HG03064 (cell line): ENCODE data around the gene ANKMY1.
"Not testable (repeated sequence)": the region's sequence is repeated elsewhere in the genome, so short reads cannot be mapped to it uniquely, and the experiment has no call there.

Source experiments
- ATAC-seq: cut with Tn5 transposase; IDR thresholded peaks from one replicate; pipeline ENCODE4 v1.9.1; 2021; ENCODE audit warnings: low read depth; ENCODE audit not compliant: unreplicated experiment

The ANKMY1 gene

DNA sequence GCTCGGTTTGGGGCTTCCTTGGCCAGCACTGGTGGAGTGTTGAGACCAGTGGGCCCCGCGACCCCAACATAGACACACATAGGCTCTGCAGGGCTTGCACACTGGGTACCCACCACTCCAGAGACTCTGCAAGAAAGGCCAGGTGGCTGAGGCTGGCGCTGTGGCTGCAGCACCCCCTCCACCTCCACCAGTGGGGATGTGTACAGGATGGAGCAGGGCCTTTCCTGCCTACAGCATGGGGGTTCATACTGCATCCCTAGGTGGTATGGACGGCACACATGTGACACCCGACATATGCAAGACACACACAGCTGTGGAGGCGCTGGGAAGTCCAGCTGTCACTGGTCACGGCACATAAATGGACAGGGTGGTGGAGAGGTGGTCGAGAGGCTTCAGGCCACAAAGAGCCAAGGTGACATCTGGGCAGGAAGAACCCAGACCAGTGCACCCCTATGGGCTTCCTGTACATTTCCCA is 11.8 kb upstream of the ANKMY1 start:
- ATAC-seq: no peak

DNA sequence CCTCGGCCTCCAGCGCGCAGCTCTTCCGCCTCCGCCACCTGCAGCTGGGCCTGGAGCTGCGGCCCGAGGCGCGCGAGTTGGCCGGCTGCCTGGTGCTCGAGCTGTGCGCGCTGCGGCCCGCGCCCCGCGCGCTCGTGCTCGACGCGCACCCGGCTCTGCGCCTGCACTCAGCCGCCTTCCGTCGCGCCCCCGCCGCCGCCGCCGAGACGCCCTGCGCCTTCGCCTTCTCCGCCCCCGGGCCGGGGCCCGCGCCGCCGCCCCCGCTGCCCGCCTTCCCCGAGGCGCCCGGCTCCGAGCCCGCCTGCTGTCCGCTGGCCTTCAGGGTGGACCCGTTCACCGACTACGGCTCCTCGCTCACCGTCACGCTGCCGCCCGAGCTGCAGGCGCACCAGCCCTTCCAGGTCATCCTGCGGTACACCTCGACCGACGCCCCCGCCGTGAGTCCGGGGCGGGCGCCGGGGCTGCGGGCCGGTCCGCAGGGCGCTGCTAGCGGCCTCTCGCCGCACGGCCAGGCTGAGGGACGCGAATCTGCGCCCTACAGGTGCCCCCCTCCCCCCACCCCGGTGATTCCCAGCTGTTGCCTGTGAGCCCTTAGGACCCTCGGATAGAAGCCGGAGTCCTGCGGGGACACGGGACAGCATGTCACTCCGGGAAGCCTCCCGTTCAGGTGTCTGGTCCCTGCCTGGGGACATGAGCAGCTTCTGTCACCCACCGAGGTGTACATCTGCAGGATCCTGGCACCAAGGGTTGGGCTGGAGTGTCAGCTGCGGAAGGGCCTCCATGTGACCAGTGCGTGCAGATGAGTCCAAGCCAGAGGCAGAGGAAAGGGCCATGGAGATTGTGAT is 11.1 kb upstream of the ANKMY1 start:
- peak; percentile 10 for ATAC-seq

DNA sequence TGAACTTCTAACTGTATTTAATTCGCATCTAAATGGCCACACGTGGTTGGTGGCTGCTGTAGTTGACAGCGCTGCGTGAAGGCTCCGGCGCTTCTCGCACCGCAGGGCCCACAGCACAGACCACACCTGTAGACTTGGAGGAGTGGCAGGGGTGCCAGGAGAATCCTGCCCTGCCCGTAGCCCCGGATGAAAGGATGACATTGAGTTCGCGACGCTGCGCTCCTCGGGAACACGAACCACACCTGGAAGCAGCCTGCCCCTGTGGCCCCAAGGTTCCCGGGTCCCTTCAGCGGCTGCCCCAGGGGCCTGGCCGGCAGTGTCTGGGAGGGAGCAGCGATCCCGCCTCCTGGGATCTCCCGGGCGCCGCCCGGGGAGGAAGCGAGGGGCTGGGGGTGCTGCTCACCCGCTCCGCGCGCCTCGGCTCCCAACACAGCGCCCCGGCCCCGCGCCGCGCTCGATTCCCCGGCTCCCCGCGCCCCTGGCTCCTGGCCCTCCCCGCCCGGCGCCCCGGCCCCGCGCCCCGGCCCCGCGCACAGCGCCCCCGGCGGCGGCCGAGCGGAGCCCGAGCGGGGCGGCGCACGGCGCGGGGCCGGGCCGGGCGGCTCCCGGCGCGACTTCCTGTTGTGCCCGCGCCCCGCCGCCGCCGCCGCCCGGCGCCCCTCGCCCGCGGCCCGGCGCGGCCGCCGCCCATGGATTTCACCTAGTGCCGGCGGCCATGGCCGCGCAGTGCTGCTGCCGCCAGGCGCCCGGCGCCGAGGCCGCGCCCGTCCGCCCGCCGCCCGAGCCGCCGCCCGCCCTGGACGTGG is 10.3 kb upstream of the ANKMY1 start, which contains the start of gene RNPEPL1:
Gene RNPEPL1 (plus strand): TSS at position 613 of the 806 bp plus-strand sequence. CDS start 103 bp downstream, at position 716.
- peak; percentile 27 for ATAC-seq

DNA sequence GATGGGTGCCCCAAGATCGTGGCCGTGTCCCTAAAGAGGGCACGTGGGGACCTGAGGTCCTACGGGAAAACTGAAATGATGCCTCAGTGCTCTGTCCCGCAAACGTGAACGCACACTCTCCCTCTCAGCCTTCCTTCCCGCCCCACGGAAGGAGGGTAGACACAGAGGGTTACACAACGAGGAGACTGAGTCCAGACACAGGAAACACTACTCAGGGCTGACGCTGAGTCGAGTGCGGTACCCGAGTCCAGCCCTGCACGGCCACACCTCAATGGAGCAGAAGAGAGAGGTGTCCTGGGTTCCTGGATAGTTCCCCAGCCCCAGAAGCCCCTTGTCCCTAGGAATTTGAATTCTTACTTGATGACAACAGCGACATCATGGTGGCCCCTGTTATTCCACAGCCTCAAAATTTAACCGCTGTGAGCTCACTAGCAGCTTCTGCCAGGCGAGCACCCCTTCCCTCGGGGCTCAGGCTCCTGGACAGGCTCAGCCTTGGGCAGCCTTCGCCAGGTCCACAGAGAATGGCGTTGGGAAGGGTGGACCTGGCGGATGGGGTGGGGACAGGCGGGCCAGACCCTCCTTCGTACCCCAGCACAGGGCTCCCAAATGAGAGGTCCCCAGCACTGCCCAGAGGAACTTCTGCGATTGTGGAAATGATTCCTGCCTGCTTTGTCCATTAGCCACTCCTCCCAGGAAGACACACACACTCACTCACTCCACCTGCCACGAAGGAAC is 9.5 kb upstream of the ANKMY1 start:
- ATAC-seq: no peak

DNA sequence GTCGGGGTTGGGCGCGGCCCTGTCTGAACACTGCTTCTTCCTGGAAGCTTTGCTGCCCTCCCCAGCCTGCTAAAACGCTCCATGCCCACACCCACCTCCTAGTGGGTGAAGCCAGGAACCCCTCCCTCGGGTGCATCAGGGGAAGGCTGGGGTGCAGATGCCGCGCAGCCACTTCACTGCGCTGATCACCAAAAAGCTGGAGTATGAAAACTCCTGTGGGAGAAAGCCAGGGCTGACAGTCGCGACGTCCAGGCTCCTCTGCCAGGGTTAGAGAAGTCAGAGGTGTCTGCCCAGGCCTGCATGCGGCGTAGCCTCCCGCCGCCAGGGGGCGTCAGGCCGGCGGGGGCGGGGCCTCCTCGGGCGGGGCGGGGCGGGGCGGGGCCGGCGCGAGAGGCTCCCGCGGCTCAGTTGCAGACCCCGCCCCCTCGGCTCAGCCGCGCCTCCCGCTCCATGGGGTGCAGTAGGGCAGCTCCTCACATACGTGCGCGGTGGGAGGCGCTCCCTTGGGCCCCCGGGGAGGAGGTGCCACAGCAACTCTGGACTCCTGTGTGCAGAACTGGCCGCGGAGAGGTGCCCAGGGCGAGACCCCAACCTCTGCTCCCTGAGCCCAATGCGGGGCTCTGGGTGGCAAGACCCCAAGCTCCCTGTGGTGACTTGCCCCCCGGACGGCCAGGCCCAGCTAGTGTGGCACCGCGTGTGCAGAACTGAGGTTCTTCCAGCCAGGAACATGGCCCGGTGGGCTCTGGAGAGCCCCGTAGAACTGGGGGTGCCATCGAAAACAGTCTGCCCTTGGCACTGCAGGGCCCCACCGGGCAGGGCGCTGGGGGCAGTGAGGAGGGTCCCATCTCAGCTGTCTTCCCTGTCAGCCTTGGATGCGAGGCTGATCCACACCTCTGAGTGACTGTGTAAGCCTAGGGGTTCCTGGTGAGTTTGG is 8.7 kb upstream of the ANKMY1 start:
- ATAC-seq: peak; percentile 44

DNA sequence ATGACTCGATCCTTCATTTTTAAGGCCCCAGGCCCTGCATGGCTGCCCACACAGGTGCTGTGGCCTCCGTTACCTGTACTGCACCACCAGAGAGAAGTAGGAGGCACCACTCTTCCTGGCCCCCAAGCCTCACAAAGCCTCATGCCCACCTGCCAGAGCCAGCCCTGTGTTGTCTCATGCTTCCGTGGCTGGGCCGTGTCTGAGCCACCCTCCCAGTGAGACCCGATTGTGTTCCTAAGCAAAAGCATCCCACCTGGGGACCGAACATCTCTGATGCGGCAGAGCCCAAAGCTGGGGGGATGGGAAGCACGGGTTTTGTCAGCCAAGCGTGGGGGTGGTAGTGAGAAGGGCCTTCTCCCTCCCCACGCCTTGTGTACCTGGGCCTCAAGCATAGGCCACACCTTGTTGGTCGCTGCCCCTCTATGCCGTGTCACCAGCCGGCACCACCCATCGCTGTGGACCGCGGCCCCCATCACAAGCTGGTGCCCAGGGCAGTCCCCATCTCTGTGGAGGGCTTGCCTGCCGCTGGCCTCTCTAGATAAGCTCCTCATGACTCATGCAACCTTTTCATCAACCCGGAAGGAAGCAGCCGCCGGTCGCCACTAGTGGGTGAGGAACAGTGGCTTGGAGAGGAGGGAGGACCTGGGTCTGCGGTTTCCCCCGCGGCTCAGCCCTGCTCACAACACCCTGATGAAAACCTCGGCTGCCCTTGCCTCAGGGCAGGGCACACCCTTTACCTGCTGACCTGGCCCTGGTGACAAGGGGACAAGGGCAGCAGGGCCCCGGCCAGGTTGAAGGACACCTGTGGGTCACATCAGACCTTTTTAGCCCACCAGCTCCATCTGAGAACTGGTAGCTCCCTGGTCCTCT is 7.8 kb upstream of the ANKMY1 start:
- no peak for ATAC-seq

DNA sequence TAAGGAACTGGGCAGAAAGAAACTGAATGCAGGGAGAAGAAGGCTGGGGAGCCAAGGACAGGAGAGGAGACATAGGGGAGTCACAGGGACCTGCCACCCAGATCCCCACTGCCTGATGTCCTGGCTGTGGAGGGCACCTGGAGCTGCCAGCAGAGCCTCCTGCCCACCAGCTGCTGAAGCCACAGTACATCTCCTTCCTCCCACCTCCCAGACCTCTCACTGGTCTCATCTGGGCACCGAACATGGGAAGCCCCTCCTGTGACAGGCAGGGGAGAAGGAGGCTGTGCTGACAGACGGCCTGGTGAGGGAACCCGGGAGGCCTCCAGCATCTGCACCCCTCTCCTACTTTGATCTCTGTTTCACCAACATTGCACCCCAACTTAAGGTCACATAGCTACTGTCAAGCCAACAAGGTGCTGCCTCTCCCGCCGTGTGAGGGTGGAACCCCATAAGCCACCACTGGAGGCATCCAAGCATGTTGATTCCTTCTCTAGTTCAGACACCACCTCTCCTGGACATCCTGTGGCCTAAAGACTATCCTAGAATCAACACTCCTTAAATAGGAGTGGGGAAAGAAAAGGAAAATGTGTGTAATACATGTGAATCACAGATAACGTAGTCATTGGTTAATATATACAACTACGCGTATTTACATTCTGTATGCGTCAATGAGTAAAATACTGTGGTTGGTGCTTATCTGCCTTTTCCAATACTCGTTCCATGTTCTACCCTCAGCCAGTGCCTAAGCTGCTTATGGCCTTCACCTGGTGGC is 7.0 kb upstream of the ANKMY1 start:
- no peak for ATAC-seq

DNA sequence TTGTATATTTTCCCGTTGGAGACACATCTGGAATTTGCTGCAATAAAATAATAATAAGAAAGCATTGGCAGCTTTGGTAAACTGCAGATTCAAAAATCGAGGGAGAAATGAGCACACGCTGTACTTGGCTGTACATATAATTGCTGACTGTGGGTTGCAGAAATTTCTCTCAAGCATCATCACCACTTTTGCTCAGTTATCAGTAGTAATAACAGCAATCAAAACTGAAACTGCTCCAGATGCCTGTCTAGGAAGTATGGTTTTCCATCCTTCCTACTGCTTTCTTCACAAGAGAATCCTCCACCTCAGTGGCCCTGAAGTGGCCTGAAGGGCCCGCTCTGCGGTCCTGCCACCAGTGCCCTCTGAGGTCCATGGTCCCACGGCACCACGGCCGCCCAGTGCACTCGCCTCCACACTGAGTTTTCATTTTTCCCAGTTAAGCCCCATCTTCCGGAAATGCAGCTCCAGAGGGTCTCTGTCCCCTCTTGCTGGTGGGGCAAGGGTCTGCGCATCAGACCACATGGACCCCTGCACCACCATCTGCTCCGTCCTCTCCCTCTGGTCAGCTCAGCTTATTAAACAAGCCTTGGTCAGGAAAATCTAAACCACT is 6.3 kb upstream of the ANKMY1 start:
- ATAC-seq: no peak

DNA sequence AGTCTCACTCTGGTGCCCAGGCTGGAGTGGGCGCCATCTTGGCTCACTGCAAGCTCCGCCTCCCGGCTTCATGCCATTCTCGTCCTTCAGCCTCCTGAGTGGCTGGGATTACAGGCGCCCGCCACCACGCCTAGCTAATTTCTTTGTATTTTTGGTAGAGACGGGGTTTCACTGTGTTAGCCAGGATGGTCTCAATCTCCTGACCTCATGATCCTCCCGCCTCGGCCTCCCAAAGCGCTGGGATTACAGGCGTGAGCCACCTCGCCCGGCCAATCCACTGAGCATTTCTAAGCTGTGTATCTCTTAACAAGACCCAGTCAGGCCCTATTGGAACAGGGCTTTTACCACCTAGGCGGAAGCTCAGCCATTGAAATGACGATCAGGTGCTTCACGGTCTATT is 5.4 kb upstream of the ANKMY1 start:
- not testable (repeated sequence) for ATAC-seq

DNA sequence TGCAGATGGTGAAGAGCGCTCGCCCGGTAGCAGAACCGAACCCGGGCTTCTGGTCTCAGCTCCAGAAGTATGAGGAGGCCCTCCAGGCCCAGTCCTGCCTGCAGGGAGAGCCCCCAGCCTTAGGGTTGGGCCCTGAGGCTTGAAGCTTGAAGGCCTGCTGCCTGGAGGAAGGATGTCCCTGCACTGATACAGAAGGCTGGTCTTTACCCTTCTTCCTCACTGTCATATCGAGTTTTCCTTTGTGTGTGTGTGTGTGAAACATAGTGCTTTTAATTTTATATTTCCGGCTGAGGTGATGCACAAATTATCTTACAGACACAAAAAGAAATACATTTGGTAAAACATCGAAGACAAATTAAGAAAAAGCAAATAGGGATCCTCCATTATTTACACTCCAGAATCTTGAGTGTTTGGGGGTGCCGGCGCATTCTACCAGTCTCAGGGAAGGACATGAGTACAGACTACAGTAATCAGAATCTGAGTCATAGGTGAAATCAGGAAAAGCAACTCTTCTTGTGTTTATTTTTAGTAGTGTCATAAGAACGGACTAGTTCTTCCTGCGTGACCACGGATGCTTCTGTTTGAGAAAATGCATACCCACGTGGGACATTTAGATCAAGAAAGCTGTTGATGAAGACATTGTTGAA is 3.7 kb upstream of the ANKMY1 start:
- ATAC-seq: no peak

DNA sequence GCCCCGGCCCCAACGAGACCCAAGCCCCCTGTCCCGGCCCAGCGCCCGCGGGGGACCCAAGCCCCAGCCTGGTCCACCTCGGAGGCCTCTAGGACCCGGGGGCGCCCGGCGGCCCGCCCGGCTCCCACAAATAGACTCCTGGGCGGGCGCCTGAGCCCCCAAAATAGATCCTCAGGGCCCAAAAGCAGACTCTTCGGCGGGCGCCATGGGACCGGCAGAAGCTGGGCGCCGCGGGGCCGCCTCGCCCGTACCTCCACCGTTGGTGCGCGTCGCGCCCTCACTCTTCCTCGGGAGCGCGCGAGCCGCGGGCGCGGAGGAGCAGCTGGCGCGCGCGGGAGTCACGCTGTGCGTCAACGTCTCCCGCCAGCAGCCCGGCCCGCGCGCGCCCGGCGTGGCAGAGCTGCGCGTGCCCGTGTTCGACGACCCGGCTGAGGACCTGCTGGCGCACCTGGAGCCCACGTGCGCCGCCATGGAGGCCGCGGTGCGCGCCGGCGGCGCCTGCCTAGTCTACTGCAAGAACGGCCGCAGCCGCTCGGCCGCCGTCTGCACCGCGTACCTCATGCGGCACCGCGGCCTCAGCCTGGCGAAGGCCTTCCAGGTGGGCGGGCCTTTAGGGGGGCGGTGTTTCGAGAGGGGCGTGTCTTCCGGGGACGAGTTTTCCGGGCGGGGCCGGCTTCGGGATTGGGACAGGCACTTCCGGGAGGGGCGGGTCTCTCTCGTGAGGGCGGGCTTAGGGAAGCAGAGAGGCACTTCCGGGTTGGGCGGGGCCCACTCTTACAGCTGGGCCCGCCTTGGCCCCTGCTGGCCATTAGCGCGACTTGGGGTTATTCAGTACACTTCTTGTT is 2.9 kb upstream of the ANKMY1 start:
- ATAC-seq: peak; percentile 48

DNA sequence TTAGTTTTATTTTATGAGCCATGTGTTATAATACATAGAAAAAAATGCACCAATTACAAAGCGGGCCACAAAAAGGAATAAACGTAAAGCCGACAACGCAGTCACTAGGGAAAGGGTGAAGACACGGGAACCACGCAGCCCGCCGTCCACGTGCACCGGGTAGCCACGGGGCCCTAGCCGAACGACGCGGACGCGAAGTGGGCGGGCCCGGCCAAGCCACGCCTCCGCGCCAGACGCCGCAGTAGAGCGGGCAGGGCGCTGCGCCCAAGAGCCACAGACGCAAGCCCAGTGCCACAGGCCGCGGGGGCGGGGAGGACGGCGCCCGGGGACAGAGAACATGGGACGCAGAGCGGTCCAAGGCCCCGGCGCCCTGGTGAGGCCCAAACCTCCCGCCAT is 2.3 kb upstream of the ANKMY1 start, which contains the start of gene DUSP28:
Gene DUSP28 (plus strand): TSS at position 274 of the 396 bp plus-strand sequence. CDS start 328 bp downstream, outside the sequence.
- peak; percentile 54 for ATAC-seq

DNA sequence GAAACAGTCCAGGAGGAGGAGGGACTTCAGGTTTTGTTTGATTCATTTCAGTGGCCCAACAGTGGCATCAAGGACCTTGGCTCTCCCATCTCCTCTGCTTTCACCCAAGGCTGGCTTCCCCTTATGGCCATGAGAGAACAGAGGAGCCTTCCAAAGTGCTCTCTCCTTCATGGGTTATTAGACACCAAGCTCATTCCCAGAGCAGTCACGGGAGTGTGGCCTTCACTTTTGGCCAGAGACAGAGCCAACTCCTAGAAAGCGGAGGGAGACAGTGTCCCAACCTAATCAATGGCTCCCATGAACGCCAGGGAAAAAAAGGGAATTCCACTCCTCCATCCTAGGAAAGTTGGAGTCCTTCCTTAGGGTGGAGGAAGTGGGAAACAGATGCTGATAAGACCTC is 1.5 kb upstream of the ANKMY1 start:
- ATAC-seq: no peak

DNA sequence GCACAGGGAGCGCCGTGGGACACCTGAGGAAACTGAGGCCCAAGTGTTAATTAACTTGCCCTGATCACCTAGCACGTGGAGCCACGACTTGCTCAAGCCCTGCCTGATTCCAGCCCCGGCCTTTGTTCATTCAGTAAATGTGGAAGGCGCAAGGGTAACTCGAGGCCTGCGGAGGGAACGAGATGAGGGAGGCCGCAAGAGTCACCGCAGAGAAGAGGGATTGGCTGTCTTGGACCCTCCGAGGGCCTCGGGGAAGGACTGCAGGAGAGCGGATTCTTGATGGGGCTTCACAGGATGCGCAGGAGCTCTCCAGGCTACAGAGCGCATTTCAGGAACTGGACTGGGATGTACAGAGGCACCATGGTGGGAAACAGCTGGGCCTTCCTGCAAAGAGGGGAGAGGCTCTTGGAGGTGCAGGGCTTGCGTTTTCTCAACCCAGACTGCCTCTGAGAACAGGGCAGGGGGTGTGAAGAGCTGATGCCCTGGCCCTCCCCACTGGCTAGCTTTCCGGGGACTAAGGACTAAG is 511 bp upstream of the ANKMY1 start:
- ATAC-seq: no peak

DNA sequence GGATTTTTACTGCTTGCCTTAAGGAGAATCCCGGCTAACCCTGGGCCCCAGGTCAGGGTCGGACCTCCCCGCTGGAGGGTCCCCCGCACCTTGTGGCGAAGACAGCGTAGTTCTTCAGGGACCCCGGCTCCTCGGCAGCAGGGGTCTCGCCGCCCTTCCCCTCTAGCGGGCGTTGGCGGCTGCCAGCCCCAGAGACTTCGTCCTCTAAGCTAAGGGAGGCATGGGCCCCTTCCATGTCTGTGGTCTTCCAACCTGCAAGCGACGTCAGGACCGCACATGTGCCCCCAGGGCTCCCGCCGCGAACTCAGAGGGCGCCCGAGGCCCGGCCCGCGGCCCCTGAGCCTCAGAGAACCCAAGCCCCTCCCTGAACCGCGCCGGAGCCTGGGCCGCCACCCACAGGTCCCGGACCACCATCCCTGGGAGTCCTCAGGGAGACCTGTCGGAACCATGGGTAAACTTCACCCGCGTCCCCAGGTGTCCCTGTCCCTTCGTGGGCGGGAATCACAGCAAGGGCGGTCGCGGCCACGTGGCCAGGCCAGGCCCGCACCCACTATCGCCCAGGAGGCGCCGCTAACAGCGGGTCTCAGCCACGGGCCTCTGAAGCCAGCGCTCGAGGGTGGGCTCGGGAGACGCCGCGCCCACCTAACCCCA is 562 bp downstream of the ANKMY1 start:
- no peak for ATAC-seq
